WERI-Rb-1 (cell line): ENCODE data around the gene KCNQ1OT1.

Source experiments
- DNase-seq: peaks from one replicate; pipeline ENCODE4 v3.0.0-alpha.2; 2020
- H3K27ac ChIP-seq: fragments of 250-450 bp; sonication (Bioruptor Pico); 2 replicates; pipeline ENCODE4 v1.5.1; 2020; ENCODE audit warnings: mild to moderate bottlenecking, moderate library complexity
- H3K27me3 ChIP-seq: fragments of 250-450 bp; sonication (Bioruptor Pico); 2 replicates; pipeline ENCODE4 v1.5.1; 2021; ENCODE audit warnings: mild to moderate bottlenecking, low read depth, moderate library complexity; ENCODE audit not compliant: insufficient read depth, severe bottlenecking
- H3K36me3 ChIP-seq: fragments of 250-450 bp; sonication (Bioruptor Pico); 2 replicates; pipeline ENCODE4 v1.5.1; 2020; ENCODE audit warnings: mild to moderate bottlenecking, moderate library complexity
- H3K4me3 ChIP-seq: 2 replicates; pipeline ENCODE4 v1.5.1; 2011; ENCODE audit warnings: low read depth, mild to moderate bottlenecking, control low read depth, low read length
- H3K9me3 ChIP-seq: fragments of 250-450 bp; sonication (Bioruptor Pico); 2 replicates; pipeline ENCODE4 v1.5.1; 2021; ENCODE audit warnings: mild to moderate bottlenecking, moderate library complexity; ENCODE audit not compliant: severe bottlenecking
- CTCF ChIP-seq: IDR thresholded peaks from 2 replicates; pipeline ENCODE4 v1.5.1; 2011; ENCODE audit warnings: low read depth, mild to moderate bottlenecking, control low read depth, inconsistent platforms, low read length

KCNQ1OT1 gene

GRCh38 chr11:2590131-2590964, 109.4 kb downstream of the KCNQ1OT1 start:
- no peaks in the 10 kb centered on the region for H3K27me3 ChIP-seq
- DNase-seq = no peak
- H3K27ac ChIP-seq = no peak overlapping the region

GRCh38 chr11:2589538-2589934, 110.3 kb downstream of the KCNQ1OT1 start:
- no peaks in the 10 kb centered on the region for H3K27me3 ChIP-seq
- H3K27ac ChIP-seq = no peak overlapping the region
- DNase-seq = no peak
- no peaks in the 10 kb centered on the region for H3K9me3 ChIP-seq
- TF ChIP-seq CTCF = no peak
- H3K4me3 ChIP-seq = no peak overlapping the region
- no peaks in the 10 kb centered on the region for H3K36me3 ChIP-seq

More at GRCh38 chr11:2590131-2590964, 109.4 kb downstream of the KCNQ1OT1 start:
- H3K9me3 ChIP-seq = no peaks in the 10 kb centered on the region
- no peak overlapping the region for H3K4me3 ChIP-seq
- TF ChIP-seq CTCF = no peak
- H3K36me3 ChIP-seq = no peaks in the 10 kb centered on the region

GRCh38 chr11:2588809-2589537, 110.8 kb downstream of the KCNQ1OT1 start:
- Histone ChIP-seq H3K36me3 (no peaks in the 10 kb centered on the region), H3K27me3 (no peaks in the 10 kb centered on the region), H3K9me3 (no peaks in the 10 kb centered on the region), H3K4me3 (no peak overlapping the region), H3K27ac (no peak overlapping the region)
- no peak for DNase-seq
- TF ChIP-seq CTCF = no peak

GRCh38 chr11:2587976-2588748, 111.6 kb downstream of the KCNQ1OT1 start:
- no peak for DNase-seq
- H3K27ac ChIP-seq = no peak overlapping the region
- H3K9me3 ChIP-seq = no peaks in the 10 kb centered on the region
- no peak for TF ChIP-seq CTCF
- no peaks in the 10 kb centered on the region for H3K27me3 ChIP-seq
- H3K36me3 ChIP-seq = no peaks in the 10 kb centered on the region
- H3K4me3 ChIP-seq = no peak overlapping the region

GRCh38 chr11:2587132-2587930, 112.5 kb downstream of the KCNQ1OT1 start:
- H3K27me3 ChIP-seq = no peaks in the 10 kb centered on the region
- H3K4me3 ChIP-seq = no peak overlapping the region
- H3K9me3 ChIP-seq = no peaks in the 10 kb centered on the region
- TF ChIP-seq CTCF = no peak
- peak; percentile 6 for DNase-seq
- H3K27ac ChIP-seq = no peak overlapping the region
- H3K36me3 ChIP-seq = no peaks in the 10 kb centered on the region
